ENCODE measurements around the gene ZNF385C. TPM values are rescaled to one million over a fixed set of nuclear protein-coding genes. Genes with fewer than 3 reads are reported as not detected.

The ZNF385C gene
- total and polyA plus RNA-seq, 2 donors (not counting 1 experiment from before 2014, with no cell fraction given), result 0.33 to 1.1 TPM

DNA sequence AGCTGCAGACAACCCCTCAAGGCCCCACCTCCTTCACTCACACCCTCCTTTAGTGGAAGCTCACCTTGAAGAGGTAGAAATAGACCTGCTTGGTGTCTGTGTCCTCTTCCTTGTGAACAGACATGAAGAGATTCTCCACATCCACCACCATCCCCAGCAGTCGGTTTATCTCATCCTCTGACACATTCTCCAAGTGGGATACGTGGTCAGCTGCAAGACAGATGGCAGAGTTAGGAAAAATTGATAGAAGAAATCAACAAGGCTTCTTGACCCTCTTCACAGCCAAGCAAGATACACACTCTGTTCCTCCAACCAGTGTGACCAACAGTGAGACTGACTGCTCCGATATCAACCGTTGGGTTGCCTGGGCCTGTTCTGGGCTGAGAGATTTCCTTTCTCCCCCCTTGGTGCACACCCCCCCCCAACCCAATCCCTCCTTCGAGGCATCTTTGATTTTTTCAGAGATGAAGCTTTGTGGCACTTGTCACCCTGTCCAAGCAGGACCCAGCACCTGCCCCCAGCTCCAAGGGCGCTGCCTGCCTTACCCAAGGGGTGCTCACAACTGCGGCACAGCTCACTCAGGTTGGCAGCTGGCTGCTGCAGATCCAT lies 22.0 kb upstream of the ZNF385C start:
- DNase-seq, result no peak
- 52% methylated on average over 4 of the region's 7 CpGs for WGBS (ENCODE audit: insufficient coverage)
- ChIA-PET POLR2A (interaction anchor here (0.6 to 1.7 kb wide), 10 partner anchors 8 to 1577 kb away, joined by 3 to 8 read pairs (median 5); partner anchors contain the start of genes CNP, DHX58 and ODAD4), CTCF (interaction anchor here (0.6 to 7.0 kb wide), 16 partner anchors 11 to 171 kb away, joined by 3 to 104 read pairs (median 4); partner anchors contain the start of genes CNP and NKIRAS2)
- H3K27ac ChIP-seq (ENCODE audit: low read length in 2 of 2), result no peak overlapping the region
- TF ChIP-seq CTCF (IDR thresholded peaks at IDR 0.05), result no peak
- H3K4me3 Mint-ChIP-seq, result peak overlapping the region; percentile 72
- peaks cover 36% of the 10 kb centered on the region for H3K4me1 Mint-ChIP-seq
- H3K9ac ChIP-seq (ENCODE audit: low read length), result peak overlapping the region; percentile 70
- H3K27ac Mint-ChIP-seq, result peak overlapping the region; percentile 11
- ATAC-seq (ENCODE audit: low read depth), result no peak
- intact Hi-C loops (cut with micrococcal nuclease), result no loop called here
- no peaks in the 10 kb centered on the region for H3K27me3 Mint-ChIP-seq
- H3K9me3 Mint-ChIP-seq (ENCODE audit: insufficient read depth), result no peaks in the 10 kb centered on the region
- peak overlapping the region; percentile 89 for H3K4me2 ChIP-seq (replicated peaks; ENCODE audit: low read depth, low read length, poor library complexity, severe bottlenecking)
- H3K79me2 ChIP-seq (ENCODE audit: control insufficient read depth, insufficient read depth, low read length), result peaks cover 4% of the 10 kb centered on the region
- H3K4me1 ChIP-seq (ENCODE audit: control insufficient read depth in 2 of 2, insufficient read depth in 2 of 2, low read length in 2 of 2), result peaks cover 22 to 34% of the 10 kb centered on the region in 2 donors
- H3K9me3 ChIP-seq (ENCODE audit: control extremely low read depth in 1 of 3, control insufficient read depth in 2 of 3, insufficient read depth in 1 of 3, low read length in 2 of 3), result no peaks in the 10 kb centered on the region
- H3K27me3 ChIP-seq (replicated peaks in 1 of 4; ENCODE audit: control extremely low read depth in 1 of 4, control insufficient read depth in 3 of 4, insufficient read depth in 4 of 4, low read length in 3 of 4), result no peaks in the 10 kb centered on the region
- no peaks in the 10 kb centered on the region for H4K20me1 ChIP-seq (ENCODE audit: control insufficient read depth, insufficient read depth, low read length, poor library complexity, severe bottlenecking)
- no peak overlapping the region for H2AFZ ChIP-seq (ENCODE audit: insufficient read depth, low read depth, low read length, poor library complexity, severe bottlenecking)
- peaks cover 0 to 21% of the 10 kb centered on the region in 2 experiments for H3K36me3 ChIP-seq (replicated peaks in 1 of 2; ENCODE audit: control extremely low read depth in 1 of 2, control insufficient read depth in 1 of 2, extremely low read depth in 1 of 2, insufficient read depth in 2 of 2, low read length in 1 of 2)
- H3K4me3 ChIP-seq (ENCODE audit: control extremely low read depth in 1 of 5, extremely low read depth in 1 of 5, insufficient read depth in 1 of 5, low read depth in 2 of 5, low read length in 4 of 5), result peak overlapping the region in 4 of 5 experiments; percentile 40 to 79 (median 58)

GRCh38 chr17:42119301-42119700 lies 21.0 kb upstream of the ZNF385C start:
- H3K4me3 ChIP-seq (ENCODE audit: control extremely low read depth in 1 of 5, extremely low read depth in 1 of 5, insufficient read depth in 1 of 5, low read depth in 2 of 5, low read length in 4 of 5), result no peak overlapping the region
- Mint-ChIP-seq H3K4me1 (peaks cover 42% of the 10 kb centered on the region), H3K27ac (no peak overlapping the region), H3K9me3 (ENCODE audit: insufficient read depth) (no peaks in the 10 kb centered on the region), H3K4me3 (peak overlapping the region; percentile 58), H3K27me3 (no peaks in the 10 kb centered on the region)
- ChIA-PET CTCF (interaction anchor here (0.6 to 7.0 kb wide), 17 partner anchors 8 to 170 kb away, joined by 3 to 104 read pairs (median 4); partner anchors contain the start of genes CNP, GHDC and KCNH4), POLR2A (interaction anchor here (1.0 kb wide), 1 partner anchor 16 kb away, joined by 6 read pairs; no protein-coding TSS in a partner anchor)
- H2AFZ ChIP-seq (ENCODE audit: insufficient read depth, low read depth, low read length, poor library complexity, severe bottlenecking), result no peak overlapping the region
- H3K4me2 ChIP-seq (replicated peaks; ENCODE audit: low read depth, low read length, poor library complexity, severe bottlenecking), result no peak overlapping the region
- no peaks in the 10 kb centered on the region for H3K27me3 ChIP-seq (replicated peaks in 1 of 4; ENCODE audit: control extremely low read depth in 1 of 4, control insufficient read depth in 3 of 4, insufficient read depth in 4 of 4, low read length in 3 of 4)
- WGBS (ENCODE audit: insufficient coverage), result 95% methylated on average over 16 of the region's 18 CpGs
- no peak for ATAC-seq (ENCODE audit: low read depth)
- no peak for DNase-seq
- no peak overlapping the region for H3K9ac ChIP-seq (ENCODE audit: low read length)
- H4K20me1 ChIP-seq (ENCODE audit: control insufficient read depth, insufficient read depth, low read length, poor library complexity, severe bottlenecking), result no peaks in the 10 kb centered on the region
- H3K9me3 ChIP-seq (ENCODE audit: control extremely low read depth in 1 of 3, control insufficient read depth in 2 of 3, insufficient read depth in 1 of 3, low read length in 2 of 3), result no peaks in the 10 kb centered on the region
- no peak overlapping the region for H3K27ac ChIP-seq (ENCODE audit: low read length in 2 of 2)
- peaks cover 0 to 22% of the 10 kb centered on the region in 2 experiments for H3K36me3 ChIP-seq (replicated peaks in 1 of 2; ENCODE audit: control extremely low read depth in 1 of 2, control insufficient read depth in 1 of 2, extremely low read depth in 1 of 2, insufficient read depth in 2 of 2, low read length in 1 of 2)
- intact Hi-C loops (cut with micrococcal nuclease), result loop anchor here (10.0 kb wide), 1 partner anchor 266 kb away; the partner anchor contains the start of gene STAT3
- peaks cover 25 to 42% of the 10 kb centered on the region in 2 donors for H3K4me1 ChIP-seq (ENCODE audit: control insufficient read depth in 2 of 2, insufficient read depth in 2 of 2, low read length in 2 of 2)
- TF ChIP-seq CTCF (IDR thresholded peaks at IDR 0.05) (no peak), EZH2 (IDR thresholded peaks at IDR 0.05; ENCODE audit: borderline replicate concordance, insufficient read depth, low read depth, low read length, poor library complexity, severe bottlenecking) (no peak)
- peaks cover 8% of the 10 kb centered on the region for H3K79me2 ChIP-seq (ENCODE audit: control insufficient read depth, insufficient read depth, low read length)

Measured in B cell (primary cell).